K562 (cell line): Measurements from ENCODE around the gene CCDC88C. TPM values are rescaled to one million over a fixed set of nuclear protein-coding genes. Genes with fewer than 3 reads are reported as not detected.

Source experiments
- ATAC-seq: fragments of 200-7000 bp; cut with Tn5 transposase; 3 replicates; pipeline ENCODE4 v1.9.1; 2020; ENCODE audit warnings: moderate library complexity
- BruUV-seq: library from RNA; stranded (reverse); fragments of 400-500 nt; replicated peaks from 2 replicates; lab custom pipeline; 2021; lab: Mats Ljungman, UMichigan
- CTCF ChIA-PET: fragments of 300-600 bp; formaldehyde crosslinking; extraction: SDS; loops from one replicate; lab custom pipeline; 2021; ENCODE audit warnings: low intra/inter-chr PET ratio; lab: Yijun Ruan, JAX
- POLR2A ChIA-PET: fragments of 300-600, 350-650 bp; sonication (Branson Sonifier 250); formaldehyde crosslinking; extraction: SDS; loops from one replicate; lab custom pipeline; 2021; ENCODE audit warnings: antibody characterized with exemption, inconsistent platforms; lab: Yijun Ruan, JAX
- DNase-seq, 4 experiments: peaks; one replicate each; pipeline versions ENCODE4 v3.0.0 to v3.0.0-alpha.2; 2011 to 2018; ENCODE audit warnings: low spot score in 3 of 4, mixed read lengths in 3 of 4; ENCODE audit errors: extremely low read depth in 1 of 4
- FAIRE-seq: peaks from 2 replicates; lab custom pipeline; 2011; peaks lifted over from hg19 to GRCh38; lab: Jason Lieb, UNC
- H2AFZ ChIP-seq: 2 replicates; pipeline ENCODE4 v1.6.0; 2011; ENCODE audit warnings: low read depth, low read length, control low read depth, inconsistent platforms
- H3K27ac ChIP-seq: fragments of 200-600 bp; 3 replicates; pipeline ENCODE4 v1.8.0; 2011; ENCODE audit warnings: low read depth, mild to moderate bottlenecking, control low read depth, inconsistent platforms, low read length, moderate library complexity, mixed read lengths; ENCODE audit errors: extremely low read depth
- H3K27me3 ChIP-seq, 2 experiments: fragments of 300-600 bp in 1 of 2; 2 replicates in 1 of 2; 3 replicates in 1 of 2; pipeline versions ENCODE4 v1.6.0 to v1.8.0; 2011; ENCODE audit warnings: inconsistent platforms in 2 of 2, low read length in 2 of 2, mild to moderate bottlenecking in 1 of 2, mixed read lengths in 1 of 2, moderate library complexity in 1 of 2; ENCODE audit not compliant: control insufficient read depth in 2 of 2, insufficient read depth in 2 of 2
- H3K36me3 ChIP-seq: fragments of 300-600 bp; 3 replicates; pipeline ENCODE4 v1.8.0; 2011; ENCODE audit warnings: mild to moderate bottlenecking, low read length, inconsistent platforms; ENCODE audit not compliant: control insufficient read depth, insufficient read depth
- H3K4me1 ChIP-seq, 2 experiments: fragments of 200-600 bp in 1 of 2; replicated peaks in 1 of 2; 2 replicates in 1 of 2; 3 replicates in 1 of 2; pipeline versions ENCODE4 v1.5.1 to v1.8.0; 2011; ENCODE audit warnings: inconsistent platforms in 2 of 2, low read length in 2 of 2, mild to moderate bottlenecking in 1 of 2, mixed read lengths in 1 of 2, moderate library complexity in 1 of 2; ENCODE audit not compliant: control insufficient read depth in 2 of 2, insufficient read depth in 2 of 2
- H3K4me2 ChIP-seq: 2 replicates; pipeline ENCODE4 v1.6.1; 2011; ENCODE audit warnings: low read length, control low read depth, inconsistent platforms, mixed read lengths; ENCODE audit not compliant: insufficient read depth
- H3K4me3 ChIP-seq: fragments of 200-600 bp; sonication (generic), shearing (Covaris generic); 2 replicates; pipeline ENCODE4 v1.5.1; 2016; ENCODE audit warnings: control low read depth, inconsistent platforms
- H3K79me2 ChIP-seq: fragments of 200-600 bp; 3 replicates; pipeline ENCODE4 v1.8.0; 2011; ENCODE audit warnings: low read length, inconsistent platforms; ENCODE audit not compliant: control insufficient read depth, insufficient read depth
- H3K9ac ChIP-seq, 2 experiments: 2 replicates each; pipeline versions ENCODE4 v1.6.0 to v1.6.1; 2011; ENCODE audit warnings: low read depth in 2 of 2, low read length in 2 of 2, control low read depth in 1 of 2, inconsistent platforms in 1 of 2, mild to moderate bottlenecking in 1 of 2, mixed read lengths in 1 of 2; ENCODE audit not compliant: insufficient read depth in 1 of 2
- H3K9me1 ChIP-seq: one replicate; pipeline ENCODE4 v1.6.0; 2011; ENCODE audit warnings: inconsistent platforms, mild to moderate bottlenecking, low read length, moderate library complexity; ENCODE audit not compliant: control insufficient read depth, insufficient read depth
- H3K9me3 ChIP-seq: replicated peaks from 2 replicates; pipeline ENCODE4 v1.5.1; 2011; ENCODE audit warnings: low read depth, low read length, inconsistent platforms; ENCODE audit not compliant: control insufficient read depth, insufficient read depth
- H4K20me1 ChIP-seq: replicated peaks from 2 replicates; pipeline ENCODE4 v1.6.1; 2011; ENCODE audit warnings: low read length, inconsistent platforms, mixed read lengths; ENCODE audit not compliant: control insufficient read depth, insufficient read depth
- CREBBP ChIP-seq: IDR thresholded peaks from one replicate; pipeline ENCODE4 v1.6.1; 2012; ENCODE audit warnings: low read depth, mild to moderate bottlenecking, control low read depth, inconsistent platforms, low read length
- CREM ChIP-seq: IDR thresholded peaks from 2 replicates; pipeline ENCODE4 v1.6.1; 2014; ENCODE audit warnings: antibody characterized with exemption, low read depth
- DMBX1 ChIP-seq: fragments of 250-450 bp; sonication (Bioruptor Pico); IDR thresholded peaks from 2 replicates; pipeline ENCODE4 v1.8.0; 2022; ENCODE audit warnings: inconsistent platforms, mild to moderate bottlenecking, moderate library complexity, borderline replicate concordance
- E2F4 ChIP-seq: sonication (generic); formaldehyde crosslinking; IDR thresholded peaks from 2 replicates; pipeline ENCODE4 v1.8.0; 2022; ENCODE audit warnings: mild to moderate bottlenecking, low read depth, missing genetic modification reagents
- ERF ChIP-seq: fragments of 450-650 bp; formaldehyde crosslinking; IDR thresholded peaks from 2 replicates; pipeline ENCODE4 v1.4.0; 2020; ENCODE audit warnings: mild to moderate bottlenecking, mixed read lengths
- FOS ChIP-seq: IDR thresholded peaks from 3 replicates; pipeline ENCODE4 v1.6.1; 2011; ENCODE audit not compliant: insufficient read length; ENCODE audit errors: extremely low read depth
- GMEB1 ChIP-seq: fragments of 250-450 bp; sonication (Bioruptor Pico); IDR thresholded peaks from 2 replicates; pipeline ENCODE4 v1.4.0; 2020; ENCODE audit warnings: mild to moderate bottlenecking
- JUNB ChIP-seq: fragments of 450-650 bp; formaldehyde crosslinking; conservative IDR thresholded peaks from 2 replicates; pipeline ENCODE4 v1.4.0; 2020; ENCODE audit warnings: mild to moderate bottlenecking
- SETDB1 ChIP-seq: IDR thresholded peaks from one replicate; pipeline ENCODE4 v1.6.1; 2012; ENCODE audit warnings: low read length, control low read depth, inconsistent platforms
- SNIP1 ChIP-seq: fragments of 450-650 bp; IDR thresholded peaks from 2 replicates; pipeline ENCODE4 v1.7.1; 2017; ENCODE audit warnings: low read depth, mild to moderate bottlenecking
- SUPT5H ChIP-seq: fragments of 450-650 bp; IDR thresholded peaks from 2 replicates; pipeline ENCODE4 v1.6.1; 2016
- TBP ChIP-seq: optimal IDR thresholded peaks from 2 replicates; pipeline ENCODE3; 2011; ENCODE audit warnings: low read depth, low read length, improper control_type of control experiment
- WHSC1 ChIP-seq: IDR thresholded peaks from one replicate; pipeline ENCODE4 v1.6.1; 2012; ENCODE audit warnings: low read length, control low read depth, inconsistent platforms
- ZEB2 ChIP-seq: fragments of 450-650 bp; IDR thresholded peaks from 2 replicates; pipeline ENCODE4 v1.6.1; 2016
- ZNF184 ChIP-seq: sonication (generic); formaldehyde crosslinking; IDR thresholded peaks from 2 replicates; pipeline ENCODE4 v1.5.0; 2020; ENCODE audit warnings: missing genetic modification reagents
- ZNF449 ChIP-seq: fragments of 250-450 bp; sonication (Bioruptor Pico); IDR thresholded peaks from 2 replicates; pipeline ENCODE4 v1.8.0; 2022; ENCODE audit warnings: moderate library complexity, mild to moderate bottlenecking, inconsistent platforms
- ZNF764 ChIP-seq: fragments of 250-450 bp; sonication (Bioruptor Pico); IDR thresholded peaks from 2 replicates; pipeline ENCODE4 v1.4.0; 2020; ENCODE audit warnings: low read depth, mild to moderate bottlenecking, moderate library complexity
- ZNF780A ChIP-seq: fragments of 250-450 bp; sonication (Bioruptor Pico); IDR thresholded peaks from 2 replicates; pipeline ENCODE4 v1.5.0; 2021; ENCODE audit warnings: mild to moderate bottlenecking
- WGBS: fragments of 100-300 bp; shearing (Covaris generic); methylation state at CpG from one replicate; pipeline ENCODE4 v1.1.6; 2016; ENCODE audit warnings: low coverage, mixed read lengths; ENCODE audit not compliant: insufficient coverage; ENCODE audit errors: missing lambda C conversion rate; 5-methylcytosine and 5-hydroxymethylcytosine counted together
- in situ Hi-C: fragments of 300-500 bp; cut with MboI; formaldehyde crosslinking; loops from 4 replicates; pipeline ENCODE4 v1.15.0; 2018; ENCODE audit warnings: inconsistent platforms, mixed read lengths
- intact Hi-C: fragments of 100-400 bp; cut with micrococcal nuclease; formaldehyde crosslinking; loops from 2 replicates; pipeline ENCODE4 v1.14.2; 2022
- polyA plus RNA-seq, 8 experiments: library from polyadenylated mRNA; depleted of rRNA in 4 of 8; stranded (reverse) in 5 of 8; unstranded in 3 of 8; fragments of >200 nt; fragmentation: Nextera tagmentation in 2 of 8; fragmentation: Illumina TruSeq in 1 of 8; extraction: Ambion mirVana in 2 of 8; extraction: Trizol in 1 of 8; gene quantifications; 2 replicates each; pipeline versions ENCODE4 v1.2.1 to v1.2.3, GENCODE V29; 2011 to 2014; ENCODE audit warnings: inconsistent platforms in 1 of 8, missing spikeins in 1 of 8
- total RNA-seq, 7 experiments: library from RNA; depleted of rRNA in 6 of 7; stranded (reverse); fragments of >200 nt in 6 of 7; fragmentation: Illumina TruSeq in 2 of 7; extraction: Trizol in 2 of 7; gene quantifications; 2 replicates each; pipeline versions ENCODE4 v1.2.1 to v1.2.3, GENCODE V29; 2011 to 2021; ENCODE audit warnings: low replicate concordance in 1 of 7

Gene CCDC88C
- total and polyA plus RNA-seq, 9 of the 15 experiments (the other 6 are each of a cell fraction or from before 2014, with no cell fraction given), result 0.62 to 22.5 (median 10.7) TPM

- CTCF ChIA-PET, result no interaction called here
- Histone ChIP-seq H3K4me2 (no peak overlapping the region), H3K27ac (no peak overlapping the region), H2AFZ (no peak overlapping the region), H4K20me1 (no peaks in the 10 kb centered on the region), H3K27me3 (no peaks in the 10 kb centered on the region), H3K36me3 (peaks cover 21% of the 10 kb centered on the region), H3K9ac (no peak overlapping the region; a peak in 1 of 4 replicates), H3K79me2 (no peaks in the 10 kb centered on the region), H3K4me3 (no peak overlapping the region), H3K9me3 (no peaks in the 10 kb centered on the region), H3K4me1 (peaks cover 18 to 20% of the 10 kb centered on the region in 2 experiments), H3K9me1 (no peaks in the 10 kb centered on the region)
- WGBS, result 91% methylated on average over 9 of the region's 43 CpGs
- no peak for DNase-seq
- POLR2A ChIA-PET, result no interaction called here
- in situ Hi-C loops, result no loop called here
- BruUV-seq, result no TSS peak
- intact Hi-C loops, result no loop called here
- no peak for FAIRE-seq
- no peak for ATAC-seq
- TF ChIP-seq ZNF184 (no peak), TBP (no peak), WHSC1 (no peak), CREM (no peak), SUPT5H (no peak), DMBX1 (CRISPR knock-in tag) (no peak), E2F4 (CRISPR knock-in tag) (no peak), JUNB (CRISPR knock-in tag) (no peak), GMEB1 (CRISPR knock-in tag) (no peak), ZEB2 (no peak), FOS (no peak), ZNF449 (CRISPR knock-in tag) (no peak), ZNF780A (no peak), ERF (CRISPR knock-in tag) (no peak), CREBBP (no peak), SNIP1 (no peak), SETDB1 (no peak), ZNF764 (CRISPR knock-in tag) (no peak)
These were observed 145.0 kb downstream of the CCDC88C start for GRCh38 chr14:91272341-91273272.
